ENCODE measurements around the gene FOXO3. TPM values are rescaled to one million over a fixed set of nuclear protein-coding genes. Genes with fewer than 3 reads are reported as not detected.

FOXO3 gene
- total and polyA plus RNA-seq, 2 of the 8 experiments (the other 6 are each of a cell fraction or from before 2014, with no cell fraction given) = 13.1 to 19.3 TPM

DNA sequence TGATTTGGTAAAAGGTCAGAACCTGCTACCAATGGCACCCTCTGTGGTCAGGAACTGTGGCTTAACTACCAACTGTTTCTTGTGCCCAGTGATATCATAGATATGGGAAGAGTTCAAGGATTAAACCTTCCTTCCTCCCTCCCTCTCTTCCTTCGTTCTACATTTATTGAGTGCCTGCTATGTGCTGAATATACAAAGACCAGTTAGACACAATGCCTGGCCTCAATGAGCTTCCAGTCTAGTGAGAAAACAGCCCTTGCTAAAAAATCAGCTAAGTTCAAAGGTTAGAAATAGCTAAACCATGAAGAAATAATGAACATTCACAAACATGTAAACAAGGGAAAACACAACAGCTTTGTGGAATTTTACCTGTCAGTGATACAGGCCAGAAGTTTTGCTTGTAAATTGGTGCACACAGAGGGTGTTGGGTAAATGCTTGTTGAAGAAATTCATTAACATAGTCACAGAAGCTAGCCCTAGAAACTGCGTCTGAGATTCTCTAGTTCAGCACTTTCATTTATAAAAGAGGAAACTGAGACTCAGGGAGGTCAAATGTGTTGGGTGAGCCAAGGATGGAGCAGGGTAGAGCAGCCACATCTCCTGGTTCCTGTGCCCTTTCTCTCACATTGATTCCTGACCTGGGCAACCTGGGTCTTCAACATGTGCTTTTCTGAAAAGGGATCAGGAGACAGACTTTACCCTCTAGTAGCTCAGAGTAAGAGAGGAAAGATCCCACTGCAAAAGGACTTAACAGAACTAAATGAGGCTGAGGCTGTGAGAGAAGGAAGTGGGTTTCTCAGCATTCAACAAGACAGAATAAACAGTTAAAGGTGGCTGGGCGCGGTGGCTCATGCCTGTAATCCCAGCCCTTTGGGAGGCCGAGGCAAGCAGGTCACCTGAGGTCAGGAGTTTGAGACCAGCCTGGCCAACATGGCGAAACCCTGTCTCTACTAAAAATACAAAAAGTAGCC is 14.4 kb upstream of the FOXO3 start:
- no peaks in the 10 kb centered on the region for H3K9me3 ChIP-seq (ENCODE audit: insufficient read depth in 2 of 2, low read depth in 1 of 2, low read length in 1 of 2)
- no peak overlapping the region for H3K27ac ChIP-seq (ENCODE audit: low read depth, low read length)
- 94% methylated on average over 6 of the region's 6 CpGs; no CpG with 5 or more reads in 1 of the 2 experiments for WGBS, 2 experiments (ENCODE audit: extremely low coverage in 1 of 2, insufficient coverage in 1 of 2, insufficient read length in 1 of 2, insufficient replicate concordance in 2 of 2, low coverage in 1 of 2, low lambda C conversion rate in 2 of 2, missing lambda C conversion rate in 1 of 2)
- no peaks in the 10 kb centered on the region for H3K36me3 ChIP-seq (ENCODE audit: control insufficient read depth in 2 of 4, insufficient read depth in 4 of 4, low read length in 3 of 4)
- H4K91ac ChIP-seq (replicated peaks; ENCODE audit: insufficient read length, low read length) = no peak overlapping the region
- H3K27me3 ChIP-seq (replicated peaks in 1 of 4; ENCODE audit: control insufficient read depth in 3 of 4, extremely low read depth in 1 of 4, insufficient read depth in 3 of 4, low read length in 3 of 4) = no peaks in the 10 kb centered on the region
- H4K20me1 ChIP-seq (replicated peaks in 1 of 2; ENCODE audit: control insufficient read depth in 1 of 2, insufficient read depth in 2 of 2, low read length in 2 of 2) = no peaks in the 10 kb centered on the region
- no peak overlapping the region for H3K9ac ChIP-seq (replicated peaks in 1 of 4; ENCODE audit: extremely low read depth in 1 of 4, low read depth in 3 of 4, low read length in 3 of 4)
- no peak overlapping the region for H3K56ac ChIP-seq (replicated peaks; ENCODE audit: insufficient read length, low read depth, low read length)
- no peak overlapping the region for H3K4ac ChIP-seq (replicated peaks; ENCODE audit: insufficient read length, low read depth, low read length)
- H2BK120ac ChIP-seq (replicated peaks; ENCODE audit: low read depth, low read length) = no peak overlapping the region
- H2AFZ ChIP-seq (ENCODE audit: low read length) = no peak overlapping the region
- FAIRE-seq = no peak
- H4K5ac ChIP-seq (ENCODE audit: insufficient read length, low read depth, low read length) = no peak overlapping the region
- H3K14ac ChIP-seq (ENCODE audit: insufficient read length) = no peak overlapping the region
- H2BK5ac ChIP-seq (ENCODE audit: low read depth, low read length) = no peak overlapping the region
- no peaks in the 10 kb centered on the region for H3K79me2 ChIP-seq (ENCODE audit: control insufficient read depth in 1 of 2, insufficient read depth in 2 of 2, low read length in 2 of 2)
- CTCF ChIA-PET (ENCODE audit: partially characterized antibody) = interaction anchor here (0.7 to 8.0 kb wide), 11 partner anchors 8 to 526 kb away, joined by 3 to 117 read pairs (median 3); no protein-coding TSS in a partner anchor
- no peak overlapping the region for H3K18ac ChIP-seq (ENCODE audit: extremely low read depth, low read length)
- no peak overlapping the region for H3K4me2 ChIP-seq (ENCODE audit: insufficient read depth in 1 of 2, low read depth in 2 of 2, low read length in 2 of 2)
- no peak overlapping the region for H2BK20ac ChIP-seq (ENCODE audit: low read length)
- H3K23me2 ChIP-seq (ENCODE audit: low read depth, low read length) = no peaks in the 10 kb centered on the region
- H3K79me1 ChIP-seq (ENCODE audit: low read depth, low read length) = no peaks in the 10 kb centered on the region
- H3K4me1 ChIP-seq (replicated peaks in 1 of 4; ENCODE audit: control insufficient read depth in 3 of 4, insufficient read depth in 4 of 4, low read length in 3 of 4) = peaks cover 0 to 9% (median 1%) of the 10 kb centered on the region in 4 experiments; a peak in 3 of 7 replicates
- no peak for DNase-seq (ENCODE audit: low read depth in 1 of 2, low spot score in 2 of 2)
- H3K4me3 ChIP-seq (ENCODE audit: extremely low read depth in 1 of 4, insufficient read depth in 2 of 4, low read depth in 3 of 4, low read length in 4 of 4) = no peak overlapping the region
- no peak overlapping the region for H2AK5ac ChIP-seq (ENCODE audit: low read depth, low read length)
- no peak overlapping the region for H2BK15ac ChIP-seq (ENCODE audit: low read length)
- POLR2A ChIA-PET (ENCODE audit: partially characterized antibody) = interaction anchor here (0.9 to 1.2 kb wide), 2 partner anchors 10 to 12 kb away, joined by 4 to 6 read pairs; no protein-coding TSS in a partner anchor
- no peak overlapping the region for H4K8ac ChIP-seq (ENCODE audit: extremely low read depth, insufficient read depth, low read length)
- H3K23ac ChIP-seq (ENCODE audit: insufficient read length) = no peak overlapping the region
- no peak overlapping the region for H2BK12ac ChIP-seq (ENCODE audit: low read depth, low read length)
- TF ChIP-seq BACH1 (IDR thresholded peaks at IDR 0.05; ENCODE audit: low read length) (no peak), TEAD4 (IDR thresholded peaks at IDR 0.05; ENCODE audit: low read depth, low read length) (no peak), TBP (IDR thresholded peaks at IDR 0.05; ENCODE audit: low read depth, low read length) (no peak), CTBP2 (IDR thresholded peaks at IDR 0.05; ENCODE audit: borderline replicate concordance, insufficient read depth, insufficient read length, low read length) (no peak), KDM4A (IDR thresholded peaks at IDR 0.05; ENCODE audit: low read depth, low read length, severe bottlenecking) (no peak), CHD2 (IDR thresholded peaks at IDR 0.05; ENCODE audit: low read length) (no peak), CEBPB (IDR thresholded peaks at IDR 0.05; ENCODE audit: low read depth, low read length) (no peak), EZH2 (IDR thresholded peaks at IDR 0.05; ENCODE audit: low read depth, low read length, severe bottlenecking) (no peak), RBBP5 (IDR thresholded peaks at IDR 0.05; ENCODE audit: borderline replicate concordance, low read depth, low read length) (no peak), NRF1 (IDR thresholded peaks at IDR 0.05; ENCODE audit: low read depth, low read length) (no peak), SUZ12 (IDR thresholded peaks at IDR 0.05; ENCODE audit: low read length) (no peak), SIX5 (IDR thresholded peaks at IDR 0.05; ENCODE audit: low read depth, low read length) (no peak)
